Measurements from ENCODE around the gene FAU.

The FAU gene

GRCh38 chr11:65104628-65105027 lies 17.3 kb downstream of the FAU start:
- no peak for DNase-seq

- DNase-seq: no peak
Measured at GRCh38 chr11:65103476-65103875, 18.5 kb downstream of the FAU start.

GRCh38 chr11:65102142-65103095 lies 19.5 kb downstream of the FAU start:
- DNase-seq: no peak

GRCh38 chr11:65100674-65101350 lies 21.1 kb downstream of the FAU start:
- no peak for DNase-seq

- no peak for DNase-seq
Measured at GRCh38 chr11:65096926-65097325, 25.0 kb downstream of the FAU start.

DNA sequence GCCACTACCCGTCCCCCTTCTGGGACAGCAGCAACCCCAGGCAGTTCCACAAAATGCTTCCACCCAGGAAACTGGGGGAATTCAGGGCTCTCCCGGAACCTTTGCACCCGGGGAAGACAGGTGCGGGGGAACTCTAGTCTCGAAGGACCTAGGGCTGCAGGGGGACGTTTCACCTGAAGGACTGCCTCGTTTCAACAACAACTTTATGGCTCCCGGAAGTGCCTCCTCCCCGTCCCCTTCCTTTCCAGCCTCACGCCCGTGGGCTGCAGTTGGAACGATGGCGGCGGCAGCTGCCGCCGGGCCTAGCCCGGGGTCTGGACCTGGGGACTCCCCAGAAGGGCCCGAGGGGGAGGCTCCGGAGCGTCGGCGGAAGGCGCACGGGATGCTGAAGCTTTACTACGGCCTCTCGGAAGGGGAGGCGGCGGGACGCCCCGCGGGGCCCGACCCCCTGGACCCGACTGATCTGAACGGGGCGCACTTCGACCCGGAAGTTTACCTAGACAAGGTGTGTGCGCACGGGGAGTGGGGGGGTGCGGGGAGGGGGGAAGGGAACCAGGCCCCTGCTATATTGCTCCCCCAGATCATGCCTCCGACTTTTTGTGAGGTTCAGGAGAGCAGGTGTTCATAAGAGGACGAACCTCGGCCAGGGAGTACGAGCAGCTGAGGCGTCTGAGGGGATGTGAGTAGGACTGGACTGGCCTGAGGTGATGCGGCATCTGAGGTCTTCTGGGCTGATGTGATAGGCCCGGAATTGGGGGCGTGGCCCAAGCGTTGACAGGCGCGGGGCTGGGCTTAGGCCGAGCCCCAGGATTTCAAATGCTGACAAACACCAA lies 25.7 kb downstream of the FAU start, which contains the start of gene VPS51:
Gene VPS51 (plus strand): TSS at position 241 of the 833 bp plus-strand sequence. CDS start 37 bp downstream, at position 278.
- DNase-seq: peak; percentile 86 to 89

DNA sequence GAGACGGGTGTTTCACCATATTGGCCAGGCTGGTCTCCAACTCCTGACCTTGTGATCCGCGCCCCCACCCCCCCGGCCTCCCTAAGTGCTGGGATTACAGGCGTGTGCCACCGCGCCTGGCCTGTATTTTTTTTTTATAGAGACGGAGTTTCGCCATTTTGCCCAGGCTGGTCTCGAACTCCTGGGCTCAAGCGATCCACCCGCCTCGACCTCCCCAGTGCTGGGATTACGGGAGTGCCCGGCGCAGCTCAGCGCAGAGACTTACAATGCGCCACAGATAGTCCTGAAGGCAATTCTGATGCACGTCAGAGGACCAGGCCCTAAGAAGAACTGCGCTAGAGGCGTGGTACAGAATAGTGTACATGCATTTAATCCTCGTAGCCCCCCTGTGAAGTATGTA lies 26.5 kb downstream of the FAU start:
- no peak for DNase-seq

GRCh38 chr11:65090628-65091027 lies 31.3 kb downstream of the FAU start:
- no peak for DNase-seq

DNA sequence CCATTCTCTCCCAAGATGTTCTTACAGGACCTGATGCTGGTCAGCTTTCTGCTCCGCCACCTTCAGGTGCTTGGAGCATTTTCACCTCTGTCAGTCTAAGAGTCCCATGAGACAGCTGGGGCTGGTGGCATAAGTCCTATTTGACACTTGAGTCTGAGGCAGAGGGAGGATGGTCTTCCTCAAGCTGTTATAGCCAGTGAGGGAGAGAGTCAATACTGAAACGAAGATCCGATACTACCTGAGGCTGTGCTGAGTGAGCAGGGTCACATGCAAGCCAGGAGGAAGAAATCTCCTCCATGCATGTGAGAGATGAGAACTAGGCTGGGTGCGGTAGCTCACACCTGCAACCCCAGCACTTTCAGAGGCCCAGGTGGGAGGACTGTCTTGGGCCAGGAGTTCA lies 32.3 kb downstream of the FAU start:
- no peak for DNase-seq

- DNase-seq: no peak
Measured at GRCh38 chr11:65087827-65088226, 34.1 kb downstream of the FAU start.

DNA sequence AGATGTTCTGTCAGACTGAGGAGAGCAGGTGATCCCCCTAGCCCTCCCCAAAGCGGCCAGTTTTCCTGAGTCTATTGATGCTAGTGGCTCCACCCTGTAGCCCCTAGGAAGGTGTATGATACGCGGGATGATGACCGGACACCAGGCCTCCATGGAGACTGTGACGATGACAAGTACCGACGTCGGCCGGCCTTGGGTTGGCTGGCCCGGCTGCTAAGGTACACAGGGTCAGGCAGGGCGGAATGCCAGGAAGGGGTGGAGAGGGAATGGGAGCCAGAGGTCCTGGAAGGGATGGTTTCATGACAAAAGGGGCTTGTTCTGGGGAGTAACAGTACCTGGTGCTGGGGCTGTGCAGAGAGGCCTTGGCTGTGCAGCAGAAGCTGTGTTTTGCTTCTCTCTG lies 34.7 kb downstream of the FAU start:
- DNase-seq: no peak

- DNase-seq: no peak
Measured at GRCh38 chr11:65086809-65087208, 35.1 kb downstream of the FAU start.

DNA sequence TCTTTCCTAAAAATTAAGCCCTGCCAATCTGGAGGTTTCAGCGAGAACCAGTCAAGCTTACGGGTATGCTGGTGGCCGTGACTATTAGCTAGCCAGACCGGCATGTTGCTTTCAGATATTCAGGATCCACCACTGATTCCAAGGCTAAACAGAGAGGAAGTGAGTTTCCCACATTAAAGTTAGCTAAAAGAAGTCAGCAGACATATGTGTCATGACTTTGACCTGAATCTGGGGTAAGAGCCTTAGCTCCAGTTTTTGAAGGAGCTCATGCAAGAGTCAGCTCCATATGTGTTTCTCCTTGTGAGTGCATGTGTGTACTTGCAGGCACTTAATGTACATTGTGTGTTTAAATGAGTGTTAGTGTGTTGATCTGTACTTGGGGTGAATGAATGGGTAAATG lies 36.5 kb downstream of the FAU start:
- no peak for DNase-seq

DNA sequence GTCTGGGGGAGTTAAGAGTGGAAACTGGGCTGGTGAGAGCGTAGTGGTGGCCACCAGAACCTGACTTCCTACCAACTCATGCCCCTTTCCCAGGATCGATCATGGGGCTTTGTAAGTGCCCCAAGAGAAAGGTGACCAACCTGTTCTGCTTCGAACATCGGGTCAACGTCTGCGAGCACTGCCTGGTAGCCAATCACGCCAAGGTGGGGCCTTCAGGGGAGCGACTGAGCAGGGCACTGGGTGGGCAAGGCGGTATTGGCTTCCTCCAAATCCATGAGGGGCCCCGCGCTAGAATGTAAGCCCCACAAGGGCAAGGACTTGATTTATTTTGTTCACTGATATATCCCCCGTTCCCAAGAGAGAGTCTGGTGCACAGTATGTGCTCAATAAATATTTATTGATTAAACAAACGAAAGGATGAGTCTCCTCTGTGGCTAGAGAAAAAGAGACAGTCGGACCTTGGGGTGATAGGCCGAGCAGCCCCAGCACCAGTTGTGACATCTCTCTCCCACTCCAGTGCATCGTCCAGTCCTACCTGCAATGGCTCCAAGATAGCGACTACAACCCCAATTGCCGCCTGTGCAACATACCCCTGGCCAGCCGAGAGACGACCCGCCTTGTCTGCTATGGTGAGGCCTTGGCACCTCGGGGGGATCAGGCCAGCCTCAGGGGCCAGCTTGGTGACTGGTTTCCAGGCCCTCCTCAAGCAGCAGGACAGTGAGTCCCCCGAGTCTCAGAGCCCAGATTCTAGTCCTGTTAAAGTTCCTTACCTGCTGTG lies 37.1 kb downstream of the FAU start:
- DNase-seq: no peak

DNA sequence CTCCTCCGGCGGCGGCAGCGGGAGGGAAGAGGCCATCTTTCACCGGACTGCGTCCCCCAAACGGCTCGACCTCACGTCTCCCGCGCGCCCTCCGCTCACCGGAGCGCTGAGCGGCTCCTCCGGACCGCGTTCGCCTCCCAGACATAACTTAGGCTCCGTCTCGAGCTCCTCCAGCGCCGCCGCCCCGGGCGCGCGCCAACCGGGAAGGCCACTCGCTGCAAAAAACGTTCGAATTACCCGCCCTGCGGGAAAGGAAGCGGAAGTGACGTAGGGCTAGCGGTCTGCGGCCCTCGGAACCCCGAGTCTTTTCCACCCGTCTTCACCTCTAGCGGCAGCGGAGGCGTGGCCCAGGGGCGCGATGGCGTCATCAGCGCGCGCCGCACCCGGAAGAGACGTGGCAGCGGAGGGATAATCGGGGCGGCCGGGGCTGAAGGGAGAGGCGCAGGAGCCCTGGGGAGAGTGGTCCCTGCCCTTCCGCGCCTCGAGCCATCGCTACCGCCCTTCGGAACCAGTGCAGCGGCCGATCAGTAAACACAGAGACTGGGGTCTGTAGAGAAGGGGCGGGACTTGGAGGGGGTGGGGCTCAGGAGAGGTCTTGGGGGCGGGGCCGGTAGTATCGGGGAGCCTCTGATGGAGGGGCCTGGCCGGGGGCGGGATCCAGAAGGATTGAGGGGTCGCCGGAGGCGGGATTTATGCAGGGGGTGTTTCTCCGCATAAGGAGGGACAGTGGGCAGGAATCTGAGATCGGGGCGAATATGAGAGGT lies 37.9 kb downstream of the FAU start, which contains the start of the genes CDCA5 and ZFPL1:
Gene CDCA5 (minus strand): TSS at position 207 of the 764 bp plus-strand sequence. CDS start 62 bp downstream, at position 145.
Gene ZFPL1 (plus strand): TSS at position 389 of the 764 bp plus-strand sequence. CDS start 477 bp downstream, outside the sequence.
- peak; percentile 95 to 97 for DNase-seq

- DNase-seq: peak in 1 of 2 experiments; percentile 12
Measured at GRCh38 chr11:65083134-65083833, 38.6 kb downstream of the FAU start.

DNA sequence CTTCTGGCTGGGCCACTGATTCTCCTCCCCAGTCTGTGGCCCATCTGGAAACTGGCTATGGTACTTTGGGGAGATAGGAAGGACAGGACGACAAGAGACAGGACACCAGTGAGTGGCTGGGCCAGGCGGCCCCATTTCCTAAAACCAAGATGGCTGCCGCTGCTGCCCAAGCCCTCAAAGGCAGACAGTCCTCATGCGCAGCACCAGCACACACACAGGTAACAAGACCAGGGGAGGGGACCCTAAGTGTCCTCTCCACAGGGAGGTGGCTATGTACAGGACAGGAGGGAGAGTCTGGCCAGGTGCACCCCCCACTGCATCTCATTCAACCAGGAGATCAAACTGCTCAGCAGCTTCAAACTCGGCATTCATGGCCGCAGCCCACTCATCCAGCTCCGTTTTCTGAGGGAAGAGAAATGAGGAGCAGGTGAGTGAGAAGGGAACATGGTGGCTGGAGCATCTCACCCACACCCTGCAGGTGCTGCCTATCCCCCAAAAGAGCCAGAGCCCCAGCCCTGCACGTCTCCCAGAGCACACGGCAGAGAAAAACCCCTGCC lies 43.1 kb downstream of the FAU start:
- DNase-seq: no peak

DNA sequence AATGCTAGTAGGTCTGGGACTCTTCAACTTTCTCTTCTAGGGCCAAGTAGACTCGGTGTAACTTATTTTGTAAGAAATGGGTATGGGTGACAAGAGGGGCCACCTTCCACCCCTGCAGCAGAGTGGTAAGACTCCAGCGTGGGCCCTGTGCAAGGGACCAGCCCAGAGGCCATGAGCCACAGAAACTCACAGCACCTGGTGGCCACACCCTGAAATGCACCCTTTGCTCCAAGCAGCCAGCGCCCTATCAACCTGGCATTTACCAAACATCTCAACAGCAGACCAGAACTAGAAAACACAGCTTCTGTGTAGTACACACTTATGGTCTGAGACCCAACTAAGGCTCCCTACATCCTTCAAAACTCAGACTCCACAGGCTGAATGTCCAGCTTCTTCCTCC lies 43.8 kb downstream of the FAU start:
- peak; percentile 71 to 76 for DNase-seq

DNA sequence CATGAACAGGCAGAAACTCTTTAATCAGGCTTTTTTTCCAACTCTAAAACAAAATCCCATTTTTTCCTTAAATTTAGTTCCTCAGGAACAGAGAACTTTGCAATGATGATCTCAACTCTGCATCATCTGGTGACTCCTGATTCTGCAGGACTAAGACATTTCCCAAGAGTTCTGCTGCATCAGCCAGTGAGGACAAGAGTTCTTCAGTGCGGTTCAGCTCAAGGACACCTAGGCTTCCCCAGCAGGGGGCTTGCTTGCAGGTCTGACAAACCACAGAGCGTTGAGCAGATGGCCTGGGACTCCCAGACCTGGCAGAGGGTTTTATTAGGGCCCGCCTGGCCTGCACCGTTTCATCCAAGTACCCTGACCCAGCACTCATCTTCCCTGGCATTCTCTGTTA lies 44.5 kb downstream of the FAU start:
- no peak for DNase-seq

DNA sequence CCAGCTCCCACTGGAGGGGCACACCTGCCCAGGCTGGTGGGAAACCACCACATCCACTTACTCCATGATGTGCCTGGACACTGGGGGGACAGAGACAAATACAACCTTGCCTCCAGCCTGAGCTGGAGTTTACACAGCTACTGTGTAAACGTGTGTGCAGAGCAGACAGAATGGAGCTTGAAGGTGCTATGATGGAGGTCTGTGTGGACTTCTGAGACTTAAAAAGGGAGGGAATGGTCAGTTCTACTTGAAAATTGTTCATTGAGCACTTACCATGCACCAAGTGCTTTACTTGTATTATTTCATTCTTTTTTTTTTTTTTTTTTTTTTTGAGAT lies 49.3 kb downstream of the FAU start:
- DNase-seq: no peak

Measured in activated CD4-positive, alpha-beta T cell treated with anti-CD3 and anti-CD28 coated beads, Interleukin-2, amount 50 U/mL, for 48 hours (primary cell).